GM10248 (cell line): ENCODE results near the gene FCER1G.

Experiments
- CTCF ChIA-PET: fragments of 300-600 bp; sonication (Branson Sonifier 250); formaldehyde crosslinking; extraction: SDS; loops from one replicate; lab custom pipeline; 2021; ENCODE audit warnings: antibody characterized with exemption; lab: Yijun Ruan, JAX
- POLR2A ChIA-PET: fragments of 350-650 bp; sonication (Branson Sonifier 250); formaldehyde crosslinking; extraction: SDS; loops from one replicate; lab custom pipeline; 2020; ENCODE audit warnings: antibody characterized with exemption; lab: Yijun Ruan, JAX
- DNase-seq: peaks from one replicate; pipeline ENCODE4 v3.0.0; 2012; ENCODE audit errors: extremely low spot score
- CTCF ChIP-seq: IDR thresholded peaks from 2 replicates; pipeline ENCODE4 v1.5.1; 2012; ENCODE audit warnings: mild to moderate bottlenecking, low read depth; ENCODE audit errors: extremely low read depth, missing control alignments, control extremely low read depth

FCER1G gene

DNA sequence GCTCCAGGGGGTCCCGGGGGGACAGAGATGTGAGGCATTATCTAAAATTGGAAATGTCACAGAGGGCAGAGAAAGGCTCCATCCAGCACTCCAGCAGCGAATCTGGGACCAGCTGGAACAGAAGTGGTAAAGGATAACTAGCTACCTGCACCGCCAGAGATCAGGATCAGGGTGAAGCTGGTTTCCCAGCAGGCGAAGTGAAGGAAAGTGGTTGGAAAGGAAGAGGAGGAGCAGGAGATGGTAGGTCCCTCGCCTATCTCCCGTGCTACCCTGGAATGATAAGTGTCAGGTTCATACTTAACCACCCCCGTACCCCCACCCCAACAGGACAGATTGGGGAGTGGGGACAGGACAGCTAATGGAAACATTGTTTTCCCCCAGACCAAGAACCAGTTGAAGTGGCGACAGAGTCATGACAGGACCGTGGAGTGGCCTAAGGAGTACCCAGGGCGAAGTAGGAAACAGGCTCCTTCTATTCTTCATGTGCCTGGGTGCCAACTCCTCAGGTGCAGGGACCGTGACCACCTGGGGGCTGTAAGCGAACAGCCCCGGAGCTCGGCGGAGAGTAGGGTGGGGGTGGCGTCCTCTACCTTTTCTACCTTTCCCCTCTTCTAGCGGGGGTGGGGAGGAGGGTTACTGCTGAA is 38.5 kb upstream of the FCER1G start:
- no peak for DNase-seq
- ChIA-PET CTCF (interaction anchor here (1.4 to 2.5 kb wide), 3 partner anchors 10 to 206 kb away, joined by 4 to 22 read pairs (median 7); partner anchors contain the start of gene PPOX), POLR2A (interaction anchor here (0.6 to 1.0 kb wide), 3 partner anchors 11 to 224 kb away, joined by 4 to 7 read pairs (median 4); partner anchors contain the start of gene PPOX)
- TF ChIP-seq CTCF: no peak

DNA sequence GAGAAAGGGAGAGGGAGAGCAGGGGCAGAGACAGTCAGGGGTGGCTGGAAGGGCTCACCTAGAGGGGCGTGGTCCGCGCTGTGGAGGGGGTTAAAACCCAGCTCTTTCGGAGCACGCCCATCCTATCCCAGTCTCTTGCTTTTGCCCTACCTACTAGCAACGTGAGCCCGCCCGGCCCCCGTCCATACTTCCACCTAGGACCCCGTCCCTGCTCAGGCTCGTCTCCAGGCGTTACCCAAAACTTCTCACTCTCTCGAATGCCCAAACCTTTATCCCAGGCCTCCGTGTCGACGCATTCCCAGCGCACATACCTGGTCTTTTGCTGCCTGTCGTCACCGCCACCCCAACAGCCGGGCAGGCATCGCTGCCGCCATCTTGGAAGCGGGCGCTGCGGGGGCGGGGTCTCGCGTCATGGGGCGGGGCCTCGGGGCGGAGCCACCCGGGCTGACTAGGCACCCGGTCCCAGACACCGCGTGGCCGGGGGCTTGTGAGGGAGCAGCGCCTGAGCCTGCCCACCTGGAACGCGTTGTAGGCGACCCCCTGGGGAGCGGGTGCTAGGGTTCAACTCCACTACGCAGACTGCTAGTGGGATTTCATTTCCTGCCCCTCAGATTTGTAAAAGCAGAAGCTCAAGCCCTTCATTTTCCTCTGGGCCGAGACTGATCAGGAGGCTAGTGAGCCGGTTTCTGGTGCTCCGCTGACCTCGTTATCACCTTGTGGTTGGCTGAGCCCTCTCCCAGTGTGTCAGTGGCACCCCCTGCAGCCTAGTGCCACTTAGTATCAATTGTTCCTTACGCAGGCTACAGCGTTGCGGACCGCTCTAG is 37.8 kb upstream of the FCER1G start, which contains the start of gene B4GALT3:
TSS of gene B4GALT3 (minus strand) at position 396 of the 824 bp plus-strand sequence. CDS start 1,447 bp downstream, outside the sequence.
- ChIA-PET POLR2A (interaction anchor here (0.6 to 1.0 kb wide), 2 partner anchors 11 to 105 kb away, joined by 4 read pairs; partner anchors contain the start of gene PPOX), CTCF (interaction anchor here (1.4 to 2.5 kb wide), 3 partner anchors 11 to 205 kb away, joined by 4 to 22 read pairs (median 7); partner anchors contain the start of gene PPOX)
- TF ChIP-seq CTCF: peak; percentile 7
- DNase-seq: peak; percentile 97

DNA sequence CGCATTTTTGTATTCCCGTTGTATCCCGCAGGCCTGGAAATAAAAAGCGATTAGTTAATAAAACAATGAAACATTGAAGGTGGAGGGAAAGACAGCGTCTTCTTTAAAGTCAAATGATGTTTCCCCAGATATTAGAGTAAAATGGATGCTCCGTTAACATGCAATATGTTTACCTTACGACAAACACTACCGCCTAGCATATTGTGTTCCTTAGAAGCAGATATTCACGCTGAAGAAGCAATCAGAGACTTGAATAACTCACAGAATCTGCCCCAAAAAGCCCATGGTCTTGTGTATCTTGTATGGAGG is 37.2 kb upstream of the FCER1G start:
- no peak for DNase-seq
- CTCF ChIA-PET: interaction anchor here (2.5 kb wide), 1 partner anchor 11 kb away, joined by 22 read pairs; the partner anchor contains the start of gene PPOX
- TF ChIP-seq CTCF: no peak
- POLR2A ChIA-PET: no interaction called here

DNA sequence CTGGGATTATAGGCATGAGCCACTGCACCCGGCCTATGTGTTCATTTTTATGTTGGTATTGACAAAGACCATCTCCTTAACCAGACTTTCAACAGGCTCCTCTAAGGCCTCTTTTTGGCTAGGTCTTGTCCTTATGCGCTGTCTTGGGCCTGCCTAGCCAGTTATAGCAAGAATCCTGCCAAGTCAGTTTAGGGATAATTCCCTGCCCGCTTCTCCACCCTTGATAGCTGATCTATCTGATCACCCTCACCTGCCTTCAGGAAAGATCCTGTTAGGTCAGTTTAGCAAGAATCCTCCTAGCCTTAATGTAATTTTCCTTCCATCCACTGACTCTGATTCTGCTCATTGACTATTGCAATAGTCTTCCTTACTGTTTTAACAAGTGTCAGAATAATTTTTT is 35.4 kb upstream of the FCER1G start:
- no peak for DNase-seq
- TF ChIP-seq CTCF: no peak
- ChIA-PET POLR2A (no interaction called here), CTCF (interaction anchor here (0.8 to 5.5 kb wide), 4 partner anchors 13 to 202 kb away, joined by 3 to 65 read pairs (median 8); partner anchors contain the start of gene PPOX)

DNA sequence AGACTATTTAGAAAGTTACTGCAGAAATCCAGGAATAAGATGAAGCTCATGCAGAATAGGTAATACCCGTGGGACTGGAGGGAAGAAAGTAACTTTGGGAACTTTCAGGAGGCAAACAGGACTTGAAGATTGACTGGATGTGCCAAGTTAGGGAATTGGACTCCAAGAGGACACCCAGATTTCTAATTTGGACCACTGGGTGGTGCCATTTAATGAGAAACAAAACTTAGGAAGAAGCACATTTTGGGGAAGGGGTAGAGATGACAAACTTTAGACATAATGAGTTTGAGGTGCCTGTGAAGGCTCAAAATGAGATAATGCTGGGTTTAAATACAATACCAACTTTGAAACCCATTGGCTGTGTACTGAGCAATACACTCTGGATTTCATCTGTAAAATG is 34.5 kb upstream of the FCER1G start:
- POLR2A ChIA-PET: no interaction called here
- CTCF ChIA-PET: interaction anchor here (0.8 to 5.5 kb wide), 6 partner anchors 9 to 46 kb away, joined by 4 to 65 read pairs (median 8); partner anchors contain the start of genes NDUFS2 and PPOX

More for the DNA sequence above, 34.5 kb upstream of the FCER1G start:
- DNase-seq: no peak
- TF ChIP-seq CTCF: peak; percentile 25
